ENCODE data around the gene ZNF556.

Gene ZNF556

GRCh38 chr19:2867025-2867991 is at the start of gene ZNF556:
ZNF556 (plus strand) TSS chr19:2867335; CDS start chr19:2867422, 87 bp downstream.
- no peak for DNase-seq

- DNase-seq = peak; percentile 73
Measured at GRCh38 chr19:2819540-2820111, 47.5 kb upstream of the ZNF556 start, which contains the start of gene ZNF554. ZNF554 (plus strand) TSS chr19:2819868; CDS start chr19:2820072, 204 bp downstream.

- DNase-seq = no peak
Measured at GRCh38 chr19:2820112-2820702, 46.9 kb upstream of the ZNF556 start.

GRCh38 chr19:2822846-2823245 is 44.3 kb upstream of the ZNF556 start:
- DNase-seq = no peak

- DNase-seq = no peak
Measured at GRCh38 chr19:2823646-2824045, 43.5 kb upstream of the ZNF556 start.

DNA sequence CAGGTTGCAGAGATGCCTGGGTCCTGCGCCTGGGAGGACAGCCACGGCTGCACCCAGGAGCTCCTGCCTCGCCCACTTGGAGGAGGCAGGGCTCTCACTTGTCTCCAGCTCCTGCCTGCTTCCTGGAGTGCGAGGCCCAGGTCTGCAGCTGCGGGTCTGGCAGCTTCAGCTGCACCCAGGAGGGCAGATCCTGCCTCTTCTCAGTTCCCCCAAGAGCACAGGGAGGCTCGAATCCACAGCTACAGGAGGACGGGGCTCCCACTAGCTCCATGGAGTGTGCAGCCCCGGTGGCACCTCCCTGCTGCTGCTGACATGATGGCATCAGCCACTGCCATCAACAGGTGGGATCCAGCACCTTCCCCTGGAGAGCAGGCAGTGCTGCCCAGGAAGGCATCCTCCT is 43.0 kb upstream of the ZNF556 start:
- DNase-seq = no peak

DNA sequence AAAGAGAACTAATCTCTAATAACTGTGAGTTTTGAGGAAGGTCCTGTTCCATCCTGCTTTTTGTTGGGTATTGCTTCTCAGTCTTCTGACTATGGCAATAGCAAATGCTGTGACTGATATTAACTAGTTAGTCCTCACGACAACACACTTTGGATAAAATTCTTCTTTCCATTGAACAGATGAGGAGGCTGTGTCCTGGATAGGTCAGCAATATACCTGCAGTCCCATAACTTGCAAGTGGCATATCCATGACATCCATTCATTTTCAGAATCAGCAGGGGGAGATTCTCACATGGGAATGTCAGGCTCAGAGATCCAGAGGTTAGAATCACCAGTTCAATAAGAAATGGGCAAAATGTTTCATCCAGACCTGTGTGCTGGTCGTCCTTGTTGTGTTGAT is 40.1 kb upstream of the ZNF556 start:
- DNase-seq = no peak

- DNase-seq = no peak
Measured at GRCh38 chr19:2827840-2828489, 39.2 kb upstream of the ZNF556 start.

DNA sequence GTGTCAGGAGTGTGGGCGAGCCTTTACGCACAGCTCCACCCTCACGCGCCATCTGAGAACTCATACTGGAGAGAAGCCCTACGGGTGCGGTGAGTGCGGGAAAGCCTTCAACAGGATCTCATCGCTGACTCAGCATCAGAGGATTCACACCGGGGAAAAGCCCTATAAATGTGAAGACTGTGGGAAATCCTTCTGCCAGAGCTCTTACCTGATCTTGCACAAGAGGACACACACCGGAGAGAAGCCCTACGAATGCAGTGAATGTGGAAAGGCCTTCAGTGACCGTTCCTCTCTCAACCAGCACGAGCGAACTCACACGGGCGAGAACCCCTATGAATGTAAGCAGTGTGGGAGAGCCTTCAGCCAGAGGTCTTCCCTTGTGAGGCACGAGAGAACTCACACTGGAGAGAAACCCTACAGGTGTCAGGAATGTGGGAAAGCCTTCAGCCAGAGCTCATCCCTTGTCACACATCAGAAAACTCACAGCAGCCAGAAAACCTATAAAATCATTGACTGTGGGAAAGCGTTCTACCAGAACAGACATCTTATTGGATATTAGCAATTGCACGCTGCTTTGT is 32.8 kb upstream of the ZNF556 start:
- no peak for DNase-seq

DNA sequence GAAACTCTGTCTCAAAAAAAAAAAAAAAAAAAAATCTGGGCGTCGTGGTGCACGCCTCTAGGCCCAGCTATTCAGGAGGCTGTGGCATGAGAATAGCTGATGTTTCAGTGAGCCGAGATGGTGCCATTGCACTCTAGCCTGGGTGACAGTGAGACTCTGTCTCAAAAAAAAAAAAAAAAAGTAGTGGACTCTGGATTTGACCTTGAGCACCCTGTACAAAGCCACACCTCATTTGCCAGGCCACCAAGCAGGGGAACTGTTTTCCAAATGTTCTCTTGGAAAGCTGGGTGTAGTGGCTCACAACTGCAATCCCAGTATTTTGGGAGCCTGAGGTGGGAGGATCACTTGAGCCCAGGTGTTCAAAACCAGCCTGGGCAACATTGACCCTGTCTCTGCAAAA is 29.7 kb upstream of the ZNF556 start:
- DNase-seq = no peak

DNA sequence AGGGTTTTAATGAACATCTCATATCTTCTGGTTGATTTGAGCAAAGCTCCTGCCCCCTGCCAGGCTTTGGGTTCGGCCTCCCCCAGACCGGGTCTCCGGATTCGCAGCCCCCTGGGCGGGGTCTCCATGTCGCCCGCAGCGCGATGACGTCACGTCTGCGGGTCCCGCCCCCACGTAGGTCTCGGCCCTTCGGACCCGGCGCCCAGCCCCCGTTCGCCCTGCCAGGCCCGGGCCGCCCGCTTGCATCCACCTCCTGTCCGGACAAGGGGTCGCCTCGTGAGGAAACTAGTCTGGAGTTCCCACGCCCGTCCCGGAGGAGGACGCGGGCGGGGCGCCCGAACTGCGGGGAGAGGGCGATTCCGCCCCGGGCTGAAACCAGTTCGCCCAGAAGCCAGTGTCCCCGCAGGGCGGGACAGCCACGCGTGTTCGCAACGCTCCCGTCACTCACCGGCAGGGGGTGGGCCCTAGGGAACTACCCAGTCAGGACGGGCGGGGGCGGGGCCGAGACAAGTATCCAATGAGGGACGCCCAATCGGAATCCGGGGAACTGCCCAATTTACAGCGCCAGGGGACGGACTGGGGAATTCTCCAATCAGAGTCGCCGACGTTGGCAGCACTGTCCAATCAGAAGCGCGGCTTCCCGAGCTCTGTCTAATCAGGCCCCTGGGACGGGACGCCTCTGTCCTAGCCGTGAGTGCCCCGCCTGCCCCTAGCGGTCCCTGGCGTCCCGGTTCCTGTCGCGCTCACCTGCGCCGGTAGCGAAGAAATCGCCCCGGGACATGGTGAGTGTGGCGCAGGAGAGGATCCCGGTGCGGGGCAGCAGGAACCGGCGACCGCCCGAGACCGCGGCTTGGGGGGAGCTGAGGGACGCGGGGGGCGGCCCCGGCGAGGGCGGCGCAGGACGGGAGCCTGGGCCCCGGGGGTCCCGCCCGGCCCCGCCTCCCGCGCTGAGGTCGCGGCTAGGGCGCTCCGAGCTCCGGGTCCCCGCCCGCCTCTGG is 26.0 kb upstream of the ZNF556 start, which contains the start of gene ZNF555:
TSS of gene ZNF555 (plus strand) at position 682 of the 998 bp plus-strand sequence. CDS start at position 780, 98 bp downstream.
- DNase-seq = peak; percentile 87

DNA sequence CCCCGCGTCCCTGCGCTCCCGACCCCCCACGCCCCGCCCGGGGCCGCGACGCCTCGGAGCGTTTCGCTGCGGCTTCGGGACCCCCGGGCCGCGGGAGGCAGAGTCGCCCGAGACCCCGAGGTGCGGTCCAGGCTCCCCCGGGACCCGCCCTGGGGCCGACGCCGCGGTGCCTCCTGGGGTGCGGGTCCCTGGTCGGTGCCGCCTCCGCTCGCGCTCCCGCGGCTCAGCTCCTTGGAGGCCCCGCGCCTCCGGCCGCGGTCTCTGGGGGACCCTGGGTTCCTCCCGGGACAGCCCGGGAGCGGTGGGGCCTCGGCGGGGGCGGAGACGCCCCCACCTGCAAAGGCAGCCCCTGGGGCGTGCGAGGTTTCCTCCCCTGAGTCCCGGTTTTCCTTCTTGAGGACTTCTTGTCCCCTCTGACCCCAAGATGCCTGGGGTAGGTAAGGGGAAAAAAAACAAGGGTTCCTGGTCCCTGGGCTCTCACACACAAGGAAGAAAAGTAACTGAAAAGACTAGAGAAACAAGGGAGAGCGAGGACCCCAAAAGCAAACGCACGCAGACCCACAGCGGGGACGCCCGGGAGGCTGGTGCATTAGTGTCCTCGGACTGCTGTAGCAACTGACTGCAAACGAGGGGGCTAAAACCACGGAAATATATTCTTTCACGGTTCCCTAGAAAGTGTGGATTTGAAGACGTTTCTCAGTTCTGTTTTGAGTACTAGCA is 25.1 kb upstream of the ZNF556 start:
- DNase-seq = no peak

DNA sequence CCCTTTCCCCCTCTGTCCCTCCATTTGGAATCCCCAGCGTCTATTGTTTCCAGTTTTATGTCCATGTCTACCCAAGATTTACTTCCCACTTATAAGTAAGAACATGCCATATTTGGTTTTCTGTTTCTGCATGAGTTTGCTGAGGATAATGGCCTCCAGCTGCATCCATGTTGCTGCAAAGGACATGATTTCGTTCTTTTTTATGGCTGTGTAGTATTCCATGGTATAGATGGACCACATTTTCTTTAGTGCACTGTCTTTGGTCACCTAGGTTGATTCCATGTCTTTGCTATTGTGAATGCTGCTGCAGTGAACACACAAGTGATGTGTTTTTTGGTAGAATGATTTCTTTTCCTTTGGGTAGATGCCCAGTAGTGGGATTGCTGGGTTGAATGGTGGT is 22.0 kb upstream of the ZNF556 start:
- DNase-seq = no peak

DNA sequence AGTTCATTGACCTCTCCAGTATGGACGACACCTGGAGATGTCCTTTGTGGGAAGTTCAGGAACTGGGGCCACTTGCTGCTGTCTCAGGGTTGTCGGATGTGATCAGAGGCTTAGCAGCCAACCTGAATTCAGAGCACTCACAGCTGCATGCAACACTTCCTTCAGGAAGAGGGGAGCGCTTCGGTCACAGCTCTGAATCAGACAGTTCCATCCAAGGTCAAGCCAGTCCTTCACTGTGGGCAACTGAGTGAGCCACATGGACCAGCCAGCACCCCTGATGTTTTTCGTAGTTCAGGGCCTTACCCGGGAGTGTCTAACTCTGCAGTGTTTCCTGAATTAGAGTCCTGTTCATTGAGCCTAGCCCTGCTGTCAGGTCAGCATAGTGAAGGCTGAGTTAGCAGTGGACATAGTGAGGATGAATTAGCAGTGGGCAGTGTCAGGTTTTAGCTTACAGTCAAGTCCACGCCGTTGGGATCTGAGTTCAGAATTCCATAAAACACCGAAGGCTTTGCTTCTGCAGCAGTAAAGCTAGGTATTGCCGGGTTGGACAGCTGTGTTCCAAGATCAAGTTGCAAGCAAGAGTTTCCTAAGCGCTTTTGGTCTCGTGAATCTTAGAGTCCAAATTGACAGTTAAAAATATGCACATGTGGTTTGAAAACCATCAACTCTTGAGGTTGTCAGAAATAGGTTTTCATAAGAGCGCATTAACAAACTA is 20.8 kb upstream of the ZNF556 start:
- no peak for DNase-seq

DNA sequence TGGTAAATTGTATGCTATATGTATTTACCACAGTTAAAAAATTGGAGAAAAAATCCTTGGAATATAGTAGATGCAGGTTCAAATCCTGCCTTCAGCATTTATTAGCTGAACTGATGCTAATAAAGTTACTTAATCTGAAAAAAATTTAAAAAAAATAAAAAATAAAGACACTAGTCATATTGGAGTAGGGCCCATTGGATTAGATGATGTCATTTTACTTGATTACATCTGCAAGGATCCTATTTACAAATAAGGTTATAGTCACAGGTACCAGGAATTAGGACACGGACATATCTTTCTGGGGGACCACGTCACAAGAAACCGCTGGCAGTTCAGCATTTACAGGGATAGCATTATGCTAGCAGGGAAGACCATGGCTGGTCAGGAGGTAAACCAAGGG is 19.6 kb upstream of the ZNF556 start:
- no peak for DNase-seq

GRCh38 chr19:2848616-2849015 is 18.5 kb upstream of the ZNF556 start:
- no peak for DNase-seq

DNA sequence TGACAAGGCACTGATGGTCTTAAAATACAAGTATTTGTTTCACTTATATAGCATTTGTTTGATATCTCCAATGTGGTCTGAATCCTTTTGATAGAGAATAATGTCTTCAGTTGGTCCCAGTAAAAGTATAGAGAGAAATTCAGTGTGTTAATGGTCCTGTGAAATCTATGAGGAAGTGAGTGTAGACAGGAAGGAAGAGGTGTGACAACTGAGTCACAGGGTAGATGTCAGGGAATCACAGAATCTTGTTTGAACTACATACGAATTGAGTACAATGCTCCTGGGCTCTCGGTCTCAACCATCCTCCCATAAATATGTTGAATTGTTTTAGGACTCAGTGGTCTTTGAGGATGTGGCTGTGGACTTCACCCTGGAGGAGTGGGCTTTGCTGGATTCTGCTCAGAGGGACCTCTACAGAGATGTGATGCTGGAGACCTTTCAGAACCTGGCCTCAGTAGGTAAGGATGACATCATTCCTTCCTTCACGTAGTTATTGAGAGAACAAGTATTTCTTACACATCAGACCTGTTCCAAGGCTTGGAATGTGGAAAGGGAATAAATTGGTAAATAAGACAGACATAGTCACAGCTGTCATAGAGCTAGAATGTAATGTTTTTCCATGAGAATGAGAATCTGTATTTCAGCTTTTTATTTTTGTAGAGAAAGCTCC is 16.7 kb upstream of the ZNF556 start:
- DNase-seq = no peak

GRCh38 chr19:2852598-2852997 is 14.5 kb upstream of the ZNF556 start:
- no peak for DNase-seq

DNA sequence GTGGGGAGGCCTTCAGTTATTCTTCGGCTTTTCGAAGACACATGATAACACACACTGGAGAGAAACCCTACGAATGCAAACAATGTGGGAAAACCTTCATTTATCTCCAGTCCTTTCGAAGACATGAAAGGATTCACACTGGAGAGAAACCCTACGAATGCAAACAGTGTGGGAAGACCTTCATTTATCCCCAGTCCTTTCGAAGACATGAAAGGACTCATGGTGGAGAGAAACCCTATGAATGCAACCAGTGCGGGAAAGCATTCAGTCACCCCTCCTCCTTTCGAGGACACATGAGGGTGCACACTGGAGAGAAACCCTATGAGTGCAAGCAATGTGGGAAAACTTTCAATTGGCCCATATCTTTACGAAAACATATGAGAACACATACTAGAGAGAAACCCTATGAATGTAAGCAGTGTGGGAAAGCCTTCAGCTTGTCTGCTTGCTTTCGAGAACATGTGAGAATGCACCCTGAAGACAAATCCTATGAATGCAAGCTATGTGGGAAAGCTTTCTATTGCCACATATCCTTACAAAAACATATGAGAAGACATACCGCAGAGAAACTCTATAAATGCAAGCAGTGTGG is 14.0 kb upstream of the ZNF556 start:
- no peak for DNase-seq

Measured in NCI-H510A treated with DMSO at 0.1 percent for 48 hours (cell line).